Neural cell (in vitro differentiated cells): ENCODE measurements around the gene RNF213. TPM values are rescaled to one million over a fixed set of nuclear protein-coding genes. Genes with fewer than 3 reads are reported as not detected.

Experiments
- H2AFZ ChIP-seq: fragments of 200-600, 300-800 bp; sonication (generic), shearing (Covaris generic); 2 replicates; pipeline ENCODE4 v1.6.0; 2014; ENCODE audit warnings: low read depth, mild to moderate bottlenecking, antibody characterized with exemption, low read length, moderate library complexity
- H3F3A ChIP-seq: fragments of 200-600 bp; shearing (Covaris generic); 2 replicates; pipeline ENCODE4 v1.6.1; 2016; ENCODE audit warnings: mild to moderate bottlenecking, moderate library complexity, mixed read lengths, antibody characterized with exemption, low read length; ENCODE audit not compliant: insufficient read depth, poor library complexity, severe bottlenecking
- H3K27ac ChIP-seq: fragments of 200-600, 300-800 bp; sonication (generic), shearing (Covaris generic); 2 replicates; pipeline ENCODE4 v1.5.1; 2014; ENCODE audit warnings: mild to moderate bottlenecking, low read length, moderate library complexity
- H3K27me3 ChIP-seq: fragments of 300-800, 200-600 bp; sonication (generic), shearing (Covaris generic); 2 replicates; pipeline ENCODE4 v1.6.0; 2014; ENCODE audit warnings: mild to moderate bottlenecking, low read depth, low read length, moderate library complexity; ENCODE audit not compliant: insufficient read depth
- H3K36me3 ChIP-seq: fragments of 300-800, 200-600 bp; sonication (generic), shearing (Covaris generic); 2 replicates; pipeline ENCODE4 v1.5.1; 2014; ENCODE audit warnings: mild to moderate bottlenecking, antibody characterized with exemption, low read length, moderate library complexity; ENCODE audit not compliant: insufficient read depth
- H3K4me2 ChIP-seq: fragments of 300-800, 200-600 bp; sonication (generic), shearing (Covaris generic); 2 replicates; pipeline ENCODE4 v1.6.0; 2014; ENCODE audit warnings: mild to moderate bottlenecking, low read length
- H3K4me3 ChIP-seq: fragments of 300-800, 200-600 bp; sonication (generic), shearing (Covaris generic); 2 replicates; pipeline ENCODE4 v1.5.1; 2014; ENCODE audit warnings: mild to moderate bottlenecking, low read length, moderate library complexity
- H3K79me2 ChIP-seq: fragments of 200-600 bp; shearing (Covaris generic); replicated peaks from 2 replicates; pipeline ENCODE4 v1.6.0; 2014; ENCODE audit warnings: mild to moderate bottlenecking, low read length, moderate library complexity; ENCODE audit not compliant: insufficient read depth
- H3K9ac ChIP-seq: fragments of 300-800, 200-600 bp; sonication (generic), shearing (Covaris generic); 2 replicates; pipeline ENCODE4 v1.6.1; 2016; ENCODE audit warnings: mild to moderate bottlenecking, low read length, mixed read lengths
- H3K9me2 ChIP-seq: fragments of 200-600 bp; shearing (Covaris generic); 2 replicates; pipeline ENCODE4 v1.6.1; 2016; ENCODE audit warnings: mild to moderate bottlenecking, low read length, mixed read lengths; ENCODE audit not compliant: insufficient read depth
- H3K9me3 ChIP-seq: fragments of 200-600, 300-800 bp; sonication (generic), shearing (Covaris generic); 2 replicates; pipeline ENCODE4 v1.6.1; 2016; ENCODE audit warnings: mild to moderate bottlenecking, mixed run types, low read length, moderate library complexity, mixed read lengths
- H4K20me1 ChIP-seq: fragments of 200-600 bp; shearing (Covaris generic); 2 replicates; pipeline ENCODE4 v1.6.1; 2016; ENCODE audit warnings: mild to moderate bottlenecking, mixed run types; ENCODE audit not compliant: insufficient read depth
- EP300 ChIP-seq: fragments of 450-650 bp; conservative IDR thresholded peaks from 2 replicates; pipeline ENCODE4 v1.6.1; 2014; ENCODE audit warnings: antibody characterized with exemption, mild to moderate bottlenecking, moderate library complexity; ENCODE audit not compliant: poor library complexity, severe bottlenecking
- EZH2 ChIP-seq: fragments of 200-600, 300-800 bp; shearing (Covaris generic), sonication (generic); IDR thresholded peaks from 2 replicates; pipeline ENCODE4 v1.6.1; 2014; ENCODE audit warnings: antibody characterized with exemption, low read length, borderline replicate concordance, mild to moderate bottlenecking; ENCODE audit not compliant: insufficient read depth, poor library complexity, severe bottlenecking
- MXI1 ChIP-seq: fragments of 450-650 bp; conservative IDR thresholded peaks from 2 replicates; pipeline ENCODE4 v1.6.1; 2014; ENCODE audit warnings: antibody characterized with exemption, mild to moderate bottlenecking; ENCODE audit not compliant: poor library complexity, severe bottlenecking
- POLR2AphosphoS5 ChIP-seq: IDR thresholded peaks from 2 replicates; pipeline ENCODE4 v1.6.1; 2012
- RAD21 ChIP-seq: fragments of 450-650 bp; conservative IDR thresholded peaks from 2 replicates; pipeline ENCODE4 v1.6.1; 2014; ENCODE audit warnings: antibody characterized with exemption, mild to moderate bottlenecking, moderate library complexity
- SMC3 ChIP-seq: fragments of 450-650 bp; conservative IDR thresholded peaks from 2 replicates; pipeline ENCODE4 v1.6.1; 2014; ENCODE audit warnings: antibody characterized with exemption, mild to moderate bottlenecking, moderate library complexity; ENCODE audit not compliant: poor library complexity
- TAF1 ChIP-seq: IDR thresholded peaks from 2 replicates; pipeline ENCODE4 v1.6.1; 2012; ENCODE audit warnings: low read depth
- polyA plus RNA-seq: library from polyadenylated mRNA; depleted of rRNA; stranded (reverse); fragments of >200 nt; gene quantifications from 2 replicates; pipeline ENCODE4 v1.2.3, GENCODE V29; 2014
- TF ChIP-seq, protein P1 (sequence below): IDR thresholded peaks from 2 replicates; pipeline ENCODE4 v1.6.1; 2012; ENCODE audit warnings: borderline replicate concordance
- TF ChIP-seq, protein P2 (sequence below): fragments of 450-650 bp; IDR thresholded peaks from 2 replicates; pipeline ENCODE4 v1.5.1; 2014; ENCODE audit warnings: antibody characterized with exemption, mild to moderate bottlenecking, moderate library complexity; ENCODE audit not compliant: poor library complexity, severe bottlenecking

RNF213 gene
- polyA plus RNA-seq, 1 donor from 2014 or later = 1.5 TPM

DNA sequence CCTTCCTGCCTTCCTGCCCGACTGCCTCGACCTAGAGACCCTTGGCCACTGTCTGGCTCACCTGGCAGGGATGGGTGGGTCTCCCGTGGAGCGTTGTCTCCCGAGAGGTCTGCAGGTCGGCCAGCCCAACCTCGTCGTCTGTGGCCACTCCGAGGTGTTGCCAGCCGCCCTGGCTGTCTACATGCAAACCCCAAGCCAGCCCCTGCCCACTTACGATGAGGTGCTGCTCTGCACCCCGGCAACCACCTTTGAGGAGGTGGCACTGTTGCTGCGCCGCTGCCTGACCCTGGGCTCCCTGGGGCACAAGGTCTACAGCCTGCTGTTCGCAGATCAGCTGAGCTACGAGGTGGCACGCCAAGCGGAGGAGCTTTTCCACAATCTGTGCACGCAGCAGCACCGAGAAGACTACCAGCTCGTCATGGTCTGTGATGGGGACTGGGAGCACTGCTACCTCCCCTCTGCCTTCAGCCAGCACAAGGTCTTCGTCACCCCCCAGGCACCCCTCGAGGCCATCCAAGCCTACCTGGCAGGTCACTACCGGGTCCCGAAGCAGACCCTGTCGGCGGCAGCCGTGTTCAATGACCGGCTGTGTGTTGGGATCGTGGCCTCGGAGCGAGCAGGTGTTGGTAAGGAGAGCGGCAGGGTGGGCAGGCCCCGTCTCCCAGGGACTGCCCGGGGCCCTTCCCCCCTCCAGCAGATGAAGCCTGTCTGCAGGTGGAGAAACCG lies 79.2 kb downstream of the RNF213 start:
- H4K20me1 ChIP-seq = no peaks in the 10 kb centered on the region
- H3K9me3 ChIP-seq = no peaks in the 10 kb centered on the region
- no peaks in the 10 kb centered on the region for H3F3A ChIP-seq
- H3K9me2 ChIP-seq = no peaks in the 10 kb centered on the region
- H3K4me3 ChIP-seq = no peak overlapping the region
- H3K9ac ChIP-seq = no peak overlapping the region
- no peaks in the 10 kb centered on the region for H3K36me3 ChIP-seq
- H3K27me3 ChIP-seq = no peaks in the 10 kb centered on the region
- no peak overlapping the region for H2AFZ ChIP-seq
- no peaks in the 10 kb centered on the region for H3K79me2 ChIP-seq
- H3K27ac ChIP-seq = no peak overlapping the region
- TF ChIP-seq EP300 (no peak), TAF1 (no peak), POLR2AphosphoS5 (no peak), RAD21 (no peak), MXI1 (no peak), EZH2 (no peak), SMC3 (no peak)
- TF ChIP-seq, protein P1, sequence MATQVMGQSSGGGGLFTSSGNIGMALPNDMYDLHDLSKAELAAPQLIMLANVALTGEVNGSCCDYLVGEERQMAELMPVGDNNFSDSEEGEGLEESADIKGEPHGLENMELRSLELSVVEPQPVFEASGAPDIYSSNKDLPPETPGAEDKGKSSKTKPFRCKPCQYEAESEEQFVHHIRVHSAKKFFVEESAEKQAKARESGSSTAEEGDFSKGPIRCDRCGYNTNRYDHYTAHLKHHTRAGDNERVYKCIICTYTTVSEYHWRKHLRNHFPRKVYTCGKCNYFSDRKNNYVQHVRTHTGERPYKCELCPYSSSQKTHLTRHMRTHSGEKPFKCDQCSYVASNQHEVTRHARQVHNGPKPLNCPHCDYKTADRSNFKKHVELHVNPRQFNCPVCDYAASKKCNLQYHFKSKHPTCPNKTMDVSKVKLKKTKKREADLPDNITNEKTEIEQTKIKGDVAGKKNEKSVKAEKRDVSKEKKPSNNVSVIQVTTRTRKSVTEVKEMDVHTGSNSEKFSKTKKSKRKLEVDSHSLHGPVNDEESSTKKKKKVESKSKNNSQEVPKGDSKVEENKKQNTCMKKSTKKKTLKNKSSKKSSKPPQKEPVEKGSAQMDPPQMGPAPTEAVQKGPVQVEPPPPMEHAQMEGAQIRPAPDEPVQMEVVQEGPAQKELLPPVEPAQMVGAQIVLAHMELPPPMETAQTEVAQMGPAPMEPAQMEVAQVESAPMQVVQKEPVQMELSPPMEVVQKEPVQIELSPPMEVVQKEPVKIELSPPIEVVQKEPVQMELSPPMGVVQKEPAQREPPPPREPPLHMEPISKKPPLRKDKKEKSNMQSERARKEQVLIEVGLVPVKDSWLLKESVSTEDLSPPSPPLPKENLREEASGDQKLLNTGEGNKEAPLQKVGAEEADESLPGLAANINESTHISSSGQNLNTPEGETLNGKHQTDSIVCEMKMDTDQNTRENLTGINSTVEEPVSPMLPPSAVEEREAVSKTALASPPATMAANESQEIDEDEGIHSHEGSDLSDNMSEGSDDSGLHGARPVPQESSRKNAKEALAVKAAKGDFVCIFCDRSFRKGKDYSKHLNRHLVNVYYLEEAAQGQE = no peak
- TF ChIP-seq, protein P2, sequence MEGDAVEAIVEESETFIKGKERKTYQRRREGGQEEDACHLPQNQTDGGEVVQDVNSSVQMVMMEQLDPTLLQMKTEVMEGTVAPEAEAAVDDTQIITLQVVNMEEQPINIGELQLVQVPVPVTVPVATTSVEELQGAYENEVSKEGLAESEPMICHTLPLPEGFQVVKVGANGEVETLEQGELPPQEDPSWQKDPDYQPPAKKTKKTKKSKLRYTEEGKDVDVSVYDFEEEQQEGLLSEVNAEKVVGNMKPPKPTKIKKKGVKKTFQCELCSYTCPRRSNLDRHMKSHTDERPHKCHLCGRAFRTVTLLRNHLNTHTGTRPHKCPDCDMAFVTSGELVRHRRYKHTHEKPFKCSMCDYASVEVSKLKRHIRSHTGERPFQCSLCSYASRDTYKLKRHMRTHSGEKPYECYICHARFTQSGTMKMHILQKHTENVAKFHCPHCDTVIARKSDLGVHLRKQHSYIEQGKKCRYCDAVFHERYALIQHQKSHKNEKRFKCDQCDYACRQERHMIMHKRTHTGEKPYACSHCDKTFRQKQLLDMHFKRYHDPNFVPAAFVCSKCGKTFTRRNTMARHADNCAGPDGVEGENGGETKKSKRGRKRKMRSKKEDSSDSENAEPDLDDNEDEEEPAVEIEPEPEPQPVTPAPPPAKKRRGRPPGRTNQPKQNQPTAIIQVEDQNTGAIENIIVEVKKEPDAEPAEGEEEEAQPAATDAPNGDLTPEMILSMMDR = no peak
- H3K4me2 ChIP-seq = no peak overlapping the region

DNA sequence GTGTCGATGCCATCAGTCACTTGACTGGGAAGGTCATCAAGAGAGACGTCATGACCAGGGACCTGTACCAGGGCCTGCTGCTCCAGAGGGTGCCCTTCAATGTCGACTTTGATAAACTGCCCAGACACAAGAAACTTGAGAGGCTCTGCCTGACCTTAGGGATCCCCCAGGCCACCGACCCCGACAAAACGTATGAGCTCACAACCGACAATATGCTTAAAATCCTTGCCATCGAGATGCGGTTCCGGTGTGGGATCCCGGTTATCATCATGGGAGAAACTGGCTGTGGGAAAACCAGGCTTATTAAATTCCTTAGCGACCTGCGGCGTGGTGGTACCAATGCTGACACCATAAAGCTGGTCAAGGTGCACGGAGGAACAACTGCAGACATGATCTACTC lies 84.7 kb downstream of the RNF213 start:
- H3K9me2 ChIP-seq = no peaks in the 10 kb centered on the region
- no peaks in the 10 kb centered on the region for H3K27me3 ChIP-seq
- H4K20me1 ChIP-seq = no peaks in the 10 kb centered on the region
- H2AFZ ChIP-seq = no peak overlapping the region
- no peak overlapping the region for H3K4me3 ChIP-seq
- H3K4me2 ChIP-seq = no peak overlapping the region
- H3K9ac ChIP-seq = no peak overlapping the region
- no peak overlapping the region for H3K27ac ChIP-seq
- H3K79me2 ChIP-seq = no peaks in the 10 kb centered on the region
- H3F3A ChIP-seq = no peaks in the 10 kb centered on the region
- no peak for TF ChIP-seq RAD21
- no peak for TF ChIP-seq TAF1
- H3K36me3 ChIP-seq = peaks cover 7% of the 10 kb centered on the region
- no peaks in the 10 kb centered on the region for H3K9me3 ChIP-seq
